Upper lobe of right lung (tissue), 1 donor: ENCODE data around the gene CDK16. TPM values are rescaled to one million over a fixed set of nuclear protein-coding genes. Genes with fewer than 3 reads are reported as not detected.
A peak's percentile ranks its signal among the peaks of the same experiment; 100 is the strongest.

Experiments
- ATAC-seq: fragments of 200-7000 bp; cut with Tn5 transposase; one replicate; pipeline ENCODE4 v1.9.1; 2020; ENCODE audit warnings: mild to moderate bottlenecking, moderate library complexity
- DNase-seq: peaks from one replicate; pipeline ENCODE4 v3.0.0-alpha.2; 2020
- H3K27ac ChIP-seq: fragments of 200-600 bp; one replicate; pipeline ENCODE4 v1.8.0; 2022
- H3K27me3 ChIP-seq: fragments of 200-600 bp; one replicate; pipeline ENCODE4 v1.8.0; 2022; ENCODE audit warnings: mild to moderate bottlenecking
- H3K36me3 ChIP-seq: fragments of 200-600 bp; one replicate; pipeline ENCODE4 v1.8.0; 2022
- H3K4me1 ChIP-seq: fragments of 200-600 bp; one replicate; pipeline ENCODE4 v1.8.0; 2022
- H3K4me3 ChIP-seq: fragments of 200-600 bp; one replicate; pipeline ENCODE4 v1.8.0; 2022; ENCODE audit warnings: mild to moderate bottlenecking
- H3K9me3 ChIP-seq: fragments of 200-600 bp; one replicate; pipeline ENCODE4 v1.8.0; 2022
- CTCF ChIP-seq: fragments of 200-600 bp; IDR thresholded peaks from one replicate; pipeline ENCODE4 v1.8.0; 2022; ENCODE audit warnings: antibody characterized with exemption
- intact Hi-C: fragments of 100-400 bp; cut with DNase I; formaldehyde crosslinking; loops from one replicate; pipeline ENCODE4 v1.11.0; 2022
- total RNA-seq: library from RNA; stranded (reverse); fragmentation: NEBNext Ultra II Directional; extraction: Animal tissue kit (Norgen Biotek cat#: 25700); gene quantifications from one replicate; pipeline ENCODE4 v1.2.1, GENCODE V29; 2021
- donor health status: DM: no; HTN: yes; CAD: no; lungs with severe emphysema.

The CDK16 gene
- total RNA-seq, 1 donor from 2014 or later = 66.4 TPM

GRCh38 chrX:47202316-47202715 lies 16.2 kb upstream of the CDK16 start:
- Histone ChIP-seq H3K27me3 (no peaks in the 10 kb centered on the region), H3K27ac (no peak overlapping the region), H3K36me3 (peaks cover 67% of the 10 kb centered on the region), H3K9me3 (no peaks in the 10 kb centered on the region), H3K4me3 (no peak overlapping the region), H3K4me1 (peaks cover 3% of the 10 kb centered on the region)
- DNase-seq (no peak), ATAC-seq (no peak)
- intact Hi-C loops = no loop called here
- TF ChIP-seq CTCF = no peak

GRCh38 chrX:47202877-47203276 lies 15.6 kb upstream of the CDK16 start:
- Histone ChIP-seq H3K36me3 (peaks cover 72% of the 10 kb centered on the region), H3K4me3 (no peak overlapping the region), H3K27me3 (no peaks in the 10 kb centered on the region), H3K9me3 (no peaks in the 10 kb centered on the region), H3K4me1 (no peaks in the 10 kb centered on the region), H3K27ac (no peak overlapping the region)
- intact Hi-C loops = no loop called here
- DNase-seq = no peak
- no peak for TF ChIP-seq CTCF
- peak; percentile 62 for ATAC-seq

GRCh38 chrX:47204970-47205369 lies 13.5 kb upstream of the CDK16 start:
- H3K4me1 ChIP-seq = no peaks in the 10 kb centered on the region
- H3K27me3 ChIP-seq = no peaks in the 10 kb centered on the region
- no peaks in the 10 kb centered on the region for H3K9me3 ChIP-seq
- peaks cover 62% of the 10 kb centered on the region for H3K36me3 ChIP-seq
- H3K4me3 ChIP-seq = no peak overlapping the region
- no peak for ATAC-seq
- TF ChIP-seq CTCF = no peak
- no peak for DNase-seq
- no peak overlapping the region for H3K27ac ChIP-seq
- intact Hi-C loops = no loop called here

GRCh38 chrX:47206316-47206715 lies 12.2 kb upstream of the CDK16 start:
- no peaks in the 10 kb centered on the region for H3K4me1 ChIP-seq
- intact Hi-C loops = no loop called here
- no peaks in the 10 kb centered on the region for H3K9me3 ChIP-seq
- H3K4me3 ChIP-seq = no peak overlapping the region
- H3K27ac ChIP-seq = no peak overlapping the region
- no peaks in the 10 kb centered on the region for H3K27me3 ChIP-seq
- no peak for TF ChIP-seq CTCF
- H3K36me3 ChIP-seq = peaks cover 62% of the 10 kb centered on the region
- DNase-seq = no peak
- ATAC-seq = no peak

- intact Hi-C loops = no loop called here
- Histone ChIP-seq H3K4me1 (no peaks in the 10 kb centered on the region), H3K9me3 (no peaks in the 10 kb centered on the region), H3K4me3 (no peak overlapping the region), H3K27me3 (no peaks in the 10 kb centered on the region), H3K36me3 (peaks cover 60% of the 10 kb centered on the region), H3K27ac (no peak overlapping the region)
- ATAC-seq (no peak), DNase-seq (no peak)
- no peak for TF ChIP-seq CTCF
These were observed 10.4 kb upstream of the CDK16 start for GRCh38 chrX:47208108-47208507.

- Histone ChIP-seq H3K36me3 (peaks cover 61% of the 10 kb centered on the region), H3K4me3 (no peak overlapping the region), H3K27ac (no peak overlapping the region), H3K4me1 (no peaks in the 10 kb centered on the region), H3K27me3 (no peaks in the 10 kb centered on the region), H3K9me3 (no peaks in the 10 kb centered on the region)
- ATAC-seq (no peak), DNase-seq (no peak)
- TF ChIP-seq CTCF = no peak
- intact Hi-C loops = no loop called here
These were observed 8.8 kb upstream of the CDK16 start for GRCh38 chrX:47209508-47210238.
